Thoracic aorta endothelial cell (primary cell): ENCODE measurements around the gene HCAR1. TPM values are rescaled to one million over a fixed set of nuclear protein-coding genes. Genes with fewer than 3 reads are reported as not detected.

ENCODE experiments used
- small RNA-seq: library from RNA; depleted of rRNA; stranded (forward); fragments of <200 nt; gene quantifications from one replicate; pipeline ENCODE3, GENCODE V24; 2012
- total RNA-seq: library from RNA; depleted of rRNA; stranded (reverse); fragments of >200 nt; gene quantifications from 2 replicates; pipeline ENCODE4 v1.2.3, GENCODE V29; 2012

Gene HCAR1, protein sequence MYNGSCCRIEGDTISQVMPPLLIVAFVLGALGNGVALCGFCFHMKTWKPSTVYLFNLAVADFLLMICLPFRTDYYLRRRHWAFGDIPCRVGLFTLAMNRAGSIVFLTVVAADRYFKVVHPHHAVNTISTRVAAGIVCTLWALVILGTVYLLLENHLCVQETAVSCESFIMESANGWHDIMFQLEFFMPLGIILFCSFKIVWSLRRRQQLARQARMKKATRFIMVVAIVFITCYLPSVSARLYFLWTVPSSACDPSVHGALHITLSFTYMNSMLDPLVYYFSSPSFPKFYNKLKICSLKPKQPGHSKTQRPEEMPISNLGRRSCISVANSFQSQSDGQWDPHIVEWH
- total RNA-seq: not detected in 2 replicates

DNA sequence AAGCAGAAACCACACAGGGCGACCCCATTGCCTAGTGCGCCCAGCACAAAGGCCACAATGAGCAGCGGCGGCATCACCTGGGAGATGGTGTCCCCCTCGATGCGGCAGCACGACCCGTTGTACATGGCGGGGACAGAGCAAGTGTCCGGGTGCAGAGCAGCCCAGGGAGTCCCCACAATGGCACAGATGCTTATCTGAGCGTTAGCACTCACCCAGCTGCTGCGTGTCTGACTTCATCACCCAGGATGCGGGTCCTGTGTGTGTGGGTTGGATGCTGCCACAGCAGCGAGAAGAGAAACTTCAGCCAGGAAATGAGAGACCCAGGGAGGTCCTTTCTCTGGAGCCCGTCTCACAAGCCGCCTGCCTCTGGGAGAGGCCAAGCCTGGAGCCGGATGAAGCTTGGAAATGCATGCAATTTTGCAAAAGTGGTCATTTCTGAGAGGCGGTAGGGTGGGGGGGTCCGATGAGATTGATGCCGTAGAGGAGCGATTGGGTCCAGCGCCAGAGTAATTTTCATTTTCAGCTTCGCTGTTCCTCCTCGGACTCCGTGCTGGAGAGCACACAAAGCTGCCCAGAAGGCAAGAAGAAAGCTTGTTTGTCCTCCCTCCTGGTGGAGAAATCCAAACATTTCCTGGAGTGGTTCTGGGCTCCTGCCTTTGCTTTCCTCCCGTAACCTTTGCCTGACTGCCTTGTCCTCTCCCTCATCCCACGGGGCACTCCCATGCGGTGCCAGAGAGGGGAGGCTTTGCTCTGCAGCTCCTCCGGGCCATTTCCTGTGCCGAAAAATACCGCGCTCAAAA is at the start of gene HCAR1:
Gene HCAR1, minus strand, starts transcription at position 630 of the 800 bp plus-strand sequence. Its CDS starts 505 bp downstream, at position 125.

DNA sequence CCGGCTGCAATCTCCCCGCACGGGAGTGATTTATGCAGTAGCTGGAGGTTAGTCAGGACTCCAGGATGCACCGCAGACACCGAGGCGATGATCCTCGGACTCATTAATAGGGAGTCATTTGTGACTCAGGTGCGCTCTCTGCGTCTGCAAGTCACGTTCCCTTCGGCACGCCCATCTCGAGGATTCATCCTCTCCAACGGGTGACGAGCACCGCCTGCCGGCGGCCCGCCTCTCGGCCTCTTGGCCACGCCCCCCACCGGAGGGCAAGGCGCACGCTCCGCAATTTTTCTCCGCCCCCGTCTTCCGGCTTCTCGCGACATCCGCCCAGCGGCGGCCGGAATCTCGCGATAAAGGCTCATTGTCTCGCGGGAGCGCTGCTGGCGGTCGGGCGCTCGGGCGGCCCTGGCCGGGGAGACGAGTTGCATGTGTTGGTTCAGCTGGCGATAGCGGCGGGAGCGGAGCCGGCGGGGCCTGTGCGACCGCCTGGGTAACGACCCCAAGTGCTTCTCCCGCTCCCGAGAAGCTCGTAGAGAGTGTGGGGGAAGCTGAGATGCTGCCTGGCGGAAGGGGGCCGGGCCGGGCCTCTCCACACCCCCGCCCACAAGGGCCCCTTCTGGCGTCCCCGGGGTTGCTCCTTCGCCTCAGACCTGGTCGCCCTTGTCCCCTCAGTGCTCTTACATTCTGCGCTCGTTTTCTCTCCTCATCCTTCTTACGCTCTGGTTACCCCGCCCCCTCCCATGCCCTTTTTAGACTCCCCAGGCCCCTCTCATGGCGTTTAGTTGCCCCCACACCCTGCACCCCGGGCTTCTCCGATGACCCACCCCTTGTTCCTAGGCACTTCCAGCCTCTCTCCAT is 22.0 kb upstream of the HCAR1 start, which contains the start of gene DENR:
Gene DENR, plus strand, starts transcription at position 361 of the 855 bp plus-strand sequence. CDS start 878 bp downstream, outside the sequence.

DNA sequence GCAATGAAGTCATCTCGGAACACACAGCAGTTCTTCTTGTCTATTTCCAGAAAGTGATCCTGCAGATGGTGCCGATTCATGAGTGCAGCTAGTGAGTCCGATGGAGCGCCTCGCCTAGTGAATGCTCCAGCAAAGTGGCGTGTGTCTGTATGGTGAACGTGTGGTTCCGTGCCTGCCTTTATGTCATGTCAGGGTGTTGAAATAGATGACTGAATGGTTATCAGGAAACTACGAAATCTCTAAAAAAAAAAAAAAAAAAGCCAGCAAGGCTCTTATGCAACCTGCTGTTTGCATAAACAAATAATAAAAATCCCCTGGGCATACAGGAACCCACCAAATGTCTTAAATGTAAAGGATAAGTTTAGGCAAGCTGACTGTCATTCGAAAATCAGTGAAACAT is 14.0 kb downstream of the HCAR1 start, which contains the start of gene HCAR3:
Gene HCAR3, minus strand, starts transcription at position 154 of the 400 bp plus-strand sequence. Its CDS starts 74 bp downstream, at position 80.

DNA sequence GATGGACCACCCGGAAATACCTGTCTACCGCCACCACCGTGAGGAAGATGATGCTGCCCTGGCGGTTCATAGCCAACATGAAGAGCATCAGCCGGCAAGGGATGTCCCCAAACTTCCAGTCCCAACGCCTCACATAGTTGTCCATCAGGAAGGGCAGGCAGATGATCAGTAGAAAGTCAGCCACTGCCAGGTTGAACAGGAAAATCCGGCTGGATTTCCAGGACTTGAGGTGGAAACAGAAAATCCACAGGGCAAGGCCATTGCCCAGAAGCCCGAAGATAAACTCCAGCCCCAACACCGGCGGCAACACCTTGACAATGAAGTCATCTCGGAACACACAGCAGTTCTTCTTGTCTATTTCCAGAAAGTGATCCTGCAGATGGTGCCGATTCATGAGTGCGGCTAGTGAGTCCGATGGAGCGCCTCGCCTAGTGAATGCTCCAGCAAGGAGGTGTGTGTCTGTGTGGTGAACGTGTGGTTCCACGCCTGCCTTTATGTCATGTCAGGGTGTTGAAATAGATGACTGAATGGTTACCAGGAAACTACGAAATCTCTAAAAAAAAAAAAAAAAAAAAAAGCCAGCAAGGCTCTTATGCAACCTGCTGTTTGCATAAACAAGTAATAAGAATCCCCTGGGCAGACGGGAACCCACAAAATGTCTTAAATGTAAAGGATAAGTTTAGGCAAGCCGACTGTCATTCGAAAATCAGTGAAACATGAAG is 27.6 kb downstream of the HCAR1 start, which contains the start of gene HCAR2:
Gene HCAR2, minus strand, starts transcription at position 468 of the 722 bp plus-strand sequence. Its CDS starts 74 bp downstream, at position 394.

Small RNAs within 50 kb of the gene (small RNA-seq; reads per million reads assigned to genes)
- gene AC026333.2: not detected
- gene RF00019: not detected

Other genes starting within 250 kb of the HCAR1 start
- 30.6 and 32.0 TPM in 2 replicates for gene ZCCHC8, start 229.9 kb downstream of the HCAR1 start, total RNA-seq
- 58.6 and 61.7 TPM in 2 replicates for gene RSRC2, start 203.9 kb downstream of the HCAR1 start, total RNA-seq
- 69.3 and 82.3 TPM in 2 replicates for gene KNTC1, start 203.6 kb downstream of the HCAR1 start, total RNA-seq
- not detected in 2 replicates for gene HCAR2, start 27.5 kb downstream of the HCAR1 start, total RNA-seq
- gene HCAR3, start 14.0 kb downstream of the HCAR1 start, total RNA-seq: not detected in 2 replicates
- gene DENR, start 22.0 kb upstream of the HCAR1 start, total RNA-seq: 67.5 and 71.4 TPM in 2 replicates
- 0.72 and 0.80 TPM in 2 replicates for gene CCDC62, start 43.7 kb upstream of the HCAR1 start, total RNA-seq
- 82.2 and 93.1 TPM in 2 replicates for gene HIP1R, start 104.6 kb upstream of the HCAR1 start, total RNA-seq
- 41.9 and 42.4 TPM in 2 replicates for gene VPS37B, start 165.3 kb upstream of the HCAR1 start, total RNA-seq
- 12.8 and 13.4 TPM in 2 replicates for gene ABCB9, start 235.6 kb upstream of the HCAR1 start, total RNA-seq
- gene OGFOD2, start 244.4 kb upstream of the HCAR1 start, total RNA-seq: 10.4 and 11.8 TPM in 2 replicates
- gene ARL6IP4, start 249.8 kb upstream of the HCAR1 start, total RNA-seq: 166 and 188 TPM in 2 replicates